NB4 (cell line): ENCODE results near the gene CMKLR1.

Experiments used
- MYC ChIP-seq: IDR thresholded peaks from 2 replicates; pipeline ENCODE4 v1.6.1; 2011; ENCODE audit warnings: low read depth, low read length
- POLR2A ChIP-seq: IDR thresholded peaks from 2 replicates; pipeline ENCODE4 v1.6.1; 2011; ENCODE audit warnings: mild to moderate bottlenecking; ENCODE audit not compliant: insufficient read length; ENCODE audit errors: extremely low read depth
- TF ChIP-seq, protein P1 (sequence below): IDR thresholded peaks from one replicate; pipeline ENCODE4 v1.5.1; 2012; ENCODE audit warnings: low read depth, low read length

DNA sequence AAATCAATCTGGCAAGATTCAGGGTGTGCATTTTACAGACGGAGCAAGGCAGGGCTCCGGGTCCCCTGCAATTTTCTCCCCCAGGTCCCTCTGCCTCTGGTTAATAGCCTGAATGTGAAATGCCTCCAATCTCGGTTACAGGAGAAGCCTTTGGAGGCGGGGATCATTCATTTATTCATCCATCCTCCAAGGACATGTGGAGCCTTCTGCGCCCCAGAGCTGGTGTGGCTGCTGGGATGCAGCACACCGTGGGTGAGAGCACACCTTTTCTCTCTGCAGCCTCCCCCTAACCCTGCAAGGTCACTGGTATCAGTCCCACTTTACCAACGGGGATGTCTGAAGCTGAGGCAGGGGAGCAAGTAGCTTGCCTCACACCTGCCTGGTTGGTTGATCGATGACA is 35.4 kb downstream of the CMKLR1 start:
- TF ChIP-seq, protein P1, sequence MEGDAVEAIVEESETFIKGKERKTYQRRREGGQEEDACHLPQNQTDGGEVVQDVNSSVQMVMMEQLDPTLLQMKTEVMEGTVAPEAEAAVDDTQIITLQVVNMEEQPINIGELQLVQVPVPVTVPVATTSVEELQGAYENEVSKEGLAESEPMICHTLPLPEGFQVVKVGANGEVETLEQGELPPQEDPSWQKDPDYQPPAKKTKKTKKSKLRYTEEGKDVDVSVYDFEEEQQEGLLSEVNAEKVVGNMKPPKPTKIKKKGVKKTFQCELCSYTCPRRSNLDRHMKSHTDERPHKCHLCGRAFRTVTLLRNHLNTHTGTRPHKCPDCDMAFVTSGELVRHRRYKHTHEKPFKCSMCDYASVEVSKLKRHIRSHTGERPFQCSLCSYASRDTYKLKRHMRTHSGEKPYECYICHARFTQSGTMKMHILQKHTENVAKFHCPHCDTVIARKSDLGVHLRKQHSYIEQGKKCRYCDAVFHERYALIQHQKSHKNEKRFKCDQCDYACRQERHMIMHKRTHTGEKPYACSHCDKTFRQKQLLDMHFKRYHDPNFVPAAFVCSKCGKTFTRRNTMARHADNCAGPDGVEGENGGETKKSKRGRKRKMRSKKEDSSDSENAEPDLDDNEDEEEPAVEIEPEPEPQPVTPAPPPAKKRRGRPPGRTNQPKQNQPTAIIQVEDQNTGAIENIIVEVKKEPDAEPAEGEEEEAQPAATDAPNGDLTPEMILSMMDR: no peak
- TF ChIP-seq POLR2A: no peak
- no peak for TF ChIP-seq MYC
